GM10248 (cell line): ENCODE results near the gene CACNA1I.

Experiments used
- CTCF ChIA-PET: fragments of 300-600 bp; sonication (Branson Sonifier 250); formaldehyde crosslinking; extraction: SDS; loops from one replicate; lab custom pipeline; 2021; ENCODE audit warnings: antibody characterized with exemption; lab: Yijun Ruan, JAX
- POLR2A ChIA-PET: fragments of 350-650 bp; sonication (Branson Sonifier 250); formaldehyde crosslinking; extraction: SDS; loops from one replicate; lab custom pipeline; 2020; ENCODE audit warnings: antibody characterized with exemption; lab: Yijun Ruan, JAX
- DNase-seq: peaks from one replicate; pipeline ENCODE4 v3.0.0; 2012; ENCODE audit errors: extremely low spot score
- CTCF ChIP-seq: IDR thresholded peaks from 2 replicates; pipeline ENCODE4 v1.5.1; 2012; ENCODE audit warnings: mild to moderate bottlenecking, low read depth; ENCODE audit errors: extremely low read depth, missing control alignments, control extremely low read depth

Gene CACNA1I

GRCh38 chr22:39534591-39535356 lies 35.8 kb upstream of the CACNA1I start:
- peak; percentile 92 for TF ChIP-seq CTCF
- ChIA-PET CTCF (interaction anchor here (0.7 to 16.2 kb wide), 28 partner anchors 8 to 1111 kb away, joined by 3 to 419 read pairs (median 4); partner anchors contain the start of gene MIEF1), POLR2A (no interaction called here)
- peak; percentile 82 for DNase-seq

GRCh38 chr22:39535357-39535725 lies 35.2 kb upstream of the CACNA1I start:
- TF ChIP-seq CTCF, result no peak
- ChIA-PET POLR2A (no interaction called here), CTCF (interaction anchor here (0.7 to 16.2 kb wide), 22 partner anchors 10 to 1110 kb away, joined by 3 to 419 read pairs (median 4); partner anchors contain the start of gene MIEF1)
- DNase-seq, result no peak

GRCh38 chr22:39535831-39536449 lies 34.6 kb upstream of the CACNA1I start:
- CTCF ChIA-PET, result interaction anchor here (0.8 to 16.2 kb wide), 8 partner anchors 14 to 811 kb away, joined by 3 to 419 read pairs (median 5); no protein-coding TSS in a partner anchor
- DNase-seq, result no peak
- POLR2A ChIA-PET, result interaction anchor here (0.5 kb wide), 1 partner anchor 10 kb away, joined by 3 read pairs; no protein-coding TSS in a partner anchor
- TF ChIP-seq CTCF, result no peak

- TF ChIP-seq CTCF, result no peak
- ChIA-PET CTCF (interaction anchor here (1.2 to 16.2 kb wide), 4 partner anchors 15 to 811 kb away, joined by 3 to 419 read pairs (median 8); no protein-coding TSS in a partner anchor), POLR2A (interaction anchor here (0.5 kb wide), 1 partner anchor 11 kb away, joined by 3 read pairs; no protein-coding TSS in a partner anchor)
- DNase-seq, result no peak
Measured at GRCh38 chr22:39536711-39537110, 33.8 kb upstream of the CACNA1I start.

GRCh38 chr22:39537975-39538374 lies 32.6 kb upstream of the CACNA1I start:
- CTCF ChIA-PET, result interaction anchor here (1.2 to 16.2 kb wide), 3 partner anchors 9 to 506 kb away, joined by 3 to 419 read pairs (median 5); no protein-coding TSS in a partner anchor
- POLR2A ChIA-PET, result no interaction called here
- DNase-seq, result no peak
- TF ChIP-seq CTCF, result no peak

DNA sequence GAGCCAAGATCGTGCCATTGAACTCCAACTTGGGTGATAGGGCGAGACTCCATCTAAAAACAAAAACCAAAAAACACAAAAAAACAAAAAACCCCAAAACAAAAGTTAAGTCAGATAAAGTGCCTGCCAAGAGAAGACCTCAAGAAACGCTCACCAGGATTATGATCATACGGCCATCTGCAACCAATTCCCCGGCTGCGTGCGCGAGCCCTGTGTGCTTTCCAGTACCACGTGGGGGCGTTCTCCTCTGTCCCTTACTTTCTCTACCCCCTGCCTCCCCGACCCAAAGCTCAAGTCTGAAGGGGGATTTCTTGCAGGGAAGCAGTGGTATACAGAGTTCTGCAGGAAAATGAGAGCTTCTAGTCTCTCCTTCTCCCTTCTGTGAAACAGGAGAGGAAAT lies 27.5 kb upstream of the CACNA1I start:
- peak; percentile 52 for TF ChIP-seq CTCF
- DNase-seq, result no peak
- CTCF ChIA-PET, result interaction anchor here (0.6 to 16.2 kb wide), 5 partner anchors 9 to 487 kb away, joined by 3 to 419 read pairs (median 3); no protein-coding TSS in a partner anchor
- POLR2A ChIA-PET, result no interaction called here
